HEK293 (cell line): ENCODE data around the gene VWDE.

Experiments used
- CTCF ChIA-PET: fragments of 350-600 bp; formaldehyde crosslinking; extraction: SDS; loops from one replicate; lab custom pipeline; 2021; ENCODE audit warnings: antibody characterized with exemption; lab: Yijun Ruan, JAX
- POLR2A ChIA-PET: fragments of 300-600 bp; formaldehyde crosslinking; extraction: SDS; loops from one replicate; lab custom pipeline; 2020; ENCODE audit warnings: antibody characterized with exemption, inconsistent platforms; lab: Yijun Ruan, JAX
- H3K27ac ChIP-seq: fragments of 200-500 bp; sonication (Bioruptor generic); 2 replicates; pipeline ENCODE4 v1.5.1; 2014; ENCODE audit warnings: low read depth, low read length, control low read depth, inconsistent platforms; ENCODE audit errors: extremely low read depth
- H3K36me3 ChIP-seq, 2 experiments: fragments of 200-500 bp in 1 of 2; sonication (Bioruptor generic) in 1 of 2; 1 replicate in 1 of 2; 2 replicates in 1 of 2; pipeline ENCODE4 v1.5.1; 2014 to 2017; ENCODE audit warnings: inconsistent platforms in 2 of 2, low read length in 2 of 2; ENCODE audit not compliant: control insufficient read depth in 2 of 2, insufficient read depth in 1 of 2
- H3K4me1 ChIP-seq: fragments of 200-500 bp; sonication (Bioruptor generic); 2 replicates; pipeline ENCODE4 v1.5.1; 2014; ENCODE audit warnings: mild to moderate bottlenecking, low read length, inconsistent platforms; ENCODE audit not compliant: control insufficient read depth, insufficient read depth
- H3K4me3 ChIP-seq: 2 replicates; pipeline ENCODE4 v1.5.1; 2011; ENCODE audit warnings: low read depth, mild to moderate bottlenecking, control low read depth, low read length, moderate library complexity
- H3K9me3 ChIP-seq: fragments of 200-500 bp; sonication (Bioruptor generic); 2 replicates; pipeline ENCODE4 v1.5.1; 2014; ENCODE audit warnings: low read depth, low read length, inconsistent platforms; ENCODE audit not compliant: control insufficient read depth, insufficient read depth
- AEBP2 ChIP-seq: fragments of 450-650 bp; formaldehyde crosslinking; IDR thresholded peaks from 2 replicates; pipeline ENCODE4 v1.5.1; 2016; ENCODE audit warnings: missing biosample characterization, missing genetic modification characterization, borderline replicate concordance
- ELK4 ChIP-seq: IDR thresholded peaks from 2 replicates; pipeline ENCODE4 v1.6.1; 2011; ENCODE audit warnings: mild to moderate bottlenecking, low read depth, low read length, borderline replicate concordance
- IKZF3 ChIP-seq: fragments of 450-650 bp; IDR thresholded peaks from 2 replicates; pipeline ENCODE4 v1.5.0; 2018; ENCODE audit warnings: missing biosample characterization, mild to moderate bottlenecking, missing genetic modification characterization, moderate library complexity
- MYNN ChIP-seq: fragments of 450-650 bp; formaldehyde crosslinking; IDR thresholded peaks from 2 replicates; pipeline ENCODE4 v1.5.1; 2016; ENCODE audit warnings: missing biosample characterization, missing genetic modification characterization, borderline replicate concordance
- PRDM1 ChIP-seq: fragments of 450-650 bp; formaldehyde crosslinking; IDR thresholded peaks from 2 replicates; pipeline ENCODE4; 2016; ENCODE audit warnings: missing biosample characterization, missing genetic modification characterization
- PRDM6 ChIP-seq: fragments of 450-650 bp; formaldehyde crosslinking; IDR thresholded peaks from 2 replicates; pipeline ENCODE4 v1.5.1; 2017; ENCODE audit warnings: missing biosample characterization, missing genetic modification characterization
- REPIN1 ChIP-seq: fragments of 450-650 bp; formaldehyde crosslinking; IDR thresholded peaks from 2 replicates; pipeline ENCODE4 v1.5.1; 2017; ENCODE audit warnings: missing biosample characterization, missing genetic modification characterization, low read depth
- ZBTB1 ChIP-seq: fragments of 450-650 bp; formaldehyde crosslinking; IDR thresholded peaks from 2 replicates; pipeline ENCODE4 v1.5.1; 2016; ENCODE audit warnings: missing biosample characterization, missing genetic modification characterization
- ZBTB48 ChIP-seq: fragments of 450-650 bp; formaldehyde crosslinking; IDR thresholded peaks from 2 replicates; pipeline ENCODE4 v1.5.1; 2016; ENCODE audit warnings: missing biosample characterization, missing genetic modification characterization
- ZFP3 ChIP-seq: fragments of 450-650 bp; formaldehyde crosslinking; IDR thresholded peaks from 2 replicates; pipeline ENCODE4 v1.5.1; 2016; ENCODE audit warnings: low read depth, missing biosample characterization, missing genetic modification characterization
- ZFP37 ChIP-seq: fragments of 450-650 bp; formaldehyde crosslinking; IDR thresholded peaks from 2 replicates; pipeline ENCODE4 v1.5.1; 2016; ENCODE audit warnings: missing biosample characterization, missing genetic modification characterization
- ZNF175 ChIP-seq: fragments of 450-650 bp; formaldehyde crosslinking; IDR thresholded peaks from 2 replicates; pipeline ENCODE4 v1.5.1; 2016; ENCODE audit warnings: missing biosample characterization, missing genetic modification characterization
- ZNF2 ChIP-seq: fragments of 450-650 bp; formaldehyde crosslinking; IDR thresholded peaks from 2 replicates; pipeline ENCODE4 v1.5.1; 2016; ENCODE audit warnings: missing biosample characterization, missing genetic modification characterization
- ZNF23 ChIP-seq: fragments of 450-650 bp; formaldehyde crosslinking; IDR thresholded peaks from 2 replicates; pipeline ENCODE4 v1.5.1; 2016; ENCODE audit warnings: missing biosample characterization, missing genetic modification characterization, borderline replicate concordance
- ZNF26 ChIP-seq: fragments of 450-650 bp; formaldehyde crosslinking; IDR thresholded peaks from 2 replicates; pipeline ENCODE4 v1.5.1; 2016; ENCODE audit warnings: missing biosample characterization, missing genetic modification characterization
- ZNF311 ChIP-seq: fragments of 450-650 bp; formaldehyde crosslinking; IDR thresholded peaks from 2 replicates; pipeline ENCODE4 v1.5.1; 2017; ENCODE audit warnings: missing biosample characterization, missing genetic modification characterization, borderline replicate concordance
- ZNF341 ChIP-seq: fragments of 450-650 bp; formaldehyde crosslinking; IDR thresholded peaks from 2 replicates; pipeline ENCODE4; 2016; ENCODE audit warnings: low read depth, missing biosample characterization, missing genetic modification characterization
- ZNF362 ChIP-seq: fragments of 450-650 bp; formaldehyde crosslinking; IDR thresholded peaks from 2 replicates; pipeline ENCODE4 v1.5.1; 2016; ENCODE audit warnings: missing biosample characterization, missing genetic modification characterization
- ZNF398 ChIP-seq: fragments of 450-650 bp; formaldehyde crosslinking; IDR thresholded peaks from 2 replicates; pipeline ENCODE4 v1.5.1; 2017; ENCODE audit warnings: missing biosample characterization, missing genetic modification characterization
- ZNF513 ChIP-seq: fragments of 450-650 bp; IDR thresholded peaks from 2 replicates; pipeline ENCODE4 v1.5.1; 2018; ENCODE audit warnings: missing biosample characterization, missing genetic modification characterization
- ZNF692 ChIP-seq: fragments of 450-650 bp; formaldehyde crosslinking; IDR thresholded peaks from 2 replicates; pipeline ENCODE4 v1.5.1; 2016; ENCODE audit warnings: missing biosample characterization, missing genetic modification characterization
- ZNF830 ChIP-seq: fragments of 450-650 bp; IDR thresholded peaks from 2 replicates; pipeline ENCODE4 v1.5.0; 2018; ENCODE audit warnings: missing biosample characterization, missing genetic modification characterization, low read depth, mild to moderate bottlenecking, moderate library complexity

Gene VWDE

GRCh38 chr7:12294701-12295100 lies 109.0 kb downstream of the VWDE start (continued):
- TF ChIP-seq MYNN (tag by site-specific recombination), result no peak
- TF ChIP-seq AEBP2, result no peak
- TF ChIP-seq ZNF311 (tag by site-specific recombination), result no peak

GRCh38 chr7:12291870-12292269 lies 111.8 kb downstream of the VWDE start:
- H3K9me3 ChIP-seq, result no peaks in the 10 kb centered on the region
- TF ChIP-seq PRDM6 (no peak), ZNF830 (tag by site-specific recombination) (no peak), ZNF26 (tag by site-specific recombination) (no peak), REPIN1 (tag by site-specific recombination) (no peak), ZBTB1 (tag by site-specific recombination) (no peak), PRDM1 (tag by site-specific recombination) (no peak), ZNF341 (tag by site-specific recombination) (no peak), ZNF692 (tag by site-specific recombination) (no peak), ZFP3 (tag by site-specific recombination) (no peak), ZFP37 (no peak)
- TF ChIP-seq, all 188 proteins: peak for 0
- no peaks in the 10 kb centered on the region for H3K36me3 ChIP-seq
- POLR2A ChIA-PET, result no interaction called here
- CTCF ChIA-PET, result interaction anchor here (0.6 to 1.0 kb wide), 2 partner anchors 46 to 180 kb away, joined by 4 read pairs; no protein-coding TSS in a partner anchor
- no peak overlapping the region for H3K27ac ChIP-seq
- no peaks in the 10 kb centered on the region for H3K4me1 ChIP-seq
- no peak overlapping the region for H3K4me3 ChIP-seq

GRCh38 chr7:12290761-12291160 lies 112.9 kb downstream of the VWDE start:
- POLR2A ChIA-PET, result interaction anchor here (0.6 kb wide), 1 partner anchor 1288 kb away, joined by 3 read pairs; no protein-coding TSS in a partner anchor
- Histone ChIP-seq H3K9me3 (no peaks in the 10 kb centered on the region), H3K27ac (no peak overlapping the region), H3K36me3 (no peaks in the 10 kb centered on the region), H3K4me3 (no peak overlapping the region), H3K4me1 (no peaks in the 10 kb centered on the region)
- CTCF ChIA-PET, result no interaction called here
- TF ChIP-seq ZNF175, result no peak
- no peak for TF ChIP-seq ZNF362 (tag by site-specific recombination)
- no peak for TF ChIP-seq ZNF398
- TF ChIP-seq ZNF2 (tag by site-specific recombination), result no peak
- no peak for TF ChIP-seq ZNF23 (tag by site-specific recombination)
- TF ChIP-seq ZBTB48 (tag by site-specific recombination), result no peak
- no peak for TF ChIP-seq IKZF3 (tag by site-specific recombination)
- TF ChIP-seq ZNF513 (tag by site-specific recombination), result no peak
- TF ChIP-seq ELK4, result no peak
